ENCODE measurements around the gene TNIP1.
A peak's percentile ranks its signal among the peaks of the same experiment; 100 is the strongest.

Gene TNIP1

GRCh38 chr5:151080613-151081430 is at the start of gene TNIP1:
TSS of gene TNIP1 (minus strand) at chr5:151081034. CDS start at chr5:151065095, 15,939 bp downstream.
- no peak for DNase-seq (ENCODE audit: low read depth)

GRCh38 chr5:151130235-151130921 is 49.5 kb upstream of the TNIP1 start:
- no peak for DNase-seq (ENCODE audit: low read depth)

GRCh38 chr5:151128817-151129216 is 48.0 kb upstream of the TNIP1 start:
- DNase-seq (ENCODE audit: low read depth), result no peak

- DNase-seq (ENCODE audit: low read depth), result no peak
These were observed 47.1 kb upstream of the TNIP1 start for GRCh38 chr5:151127926-151128325.

- DNase-seq (ENCODE audit: low read depth), result peak; percentile 12
These were observed 45.4 kb upstream of the TNIP1 start for GRCh38 chr5:151126199-151126645.

- DNase-seq (ENCODE audit: low read depth), result no peak
These were observed 44.6 kb upstream of the TNIP1 start for GRCh38 chr5:151125421-151125820.

- no peak for DNase-seq (ENCODE audit: low read depth)
These were observed 43.3 kb upstream of the TNIP1 start for GRCh38 chr5:151123897-151124751.

GRCh38 chr5:151122828-151123227 is 42.0 kb upstream of the TNIP1 start:
- DNase-seq (ENCODE audit: low read depth), result no peak

- DNase-seq (ENCODE audit: low read depth), result no peak
These were observed 40.8 kb upstream of the TNIP1 start for GRCh38 chr5:151121665-151122064.

- DNase-seq (ENCODE audit: low read depth), result no peak
These were observed 40.3 kb upstream of the TNIP1 start for GRCh38 chr5:151121095-151121494.

GRCh38 chr5:151118913-151119575 is 38.2 kb upstream of the TNIP1 start:
- DNase-seq (ENCODE audit: low read depth), result no peak

- DNase-seq (ENCODE audit: low read depth), result no peak
These were observed 34.6 kb upstream of the TNIP1 start for GRCh38 chr5:151115272-151115905.

GRCh38 chr5:151113651-151114050 is 32.8 kb upstream of the TNIP1 start:
- no peak for DNase-seq (ENCODE audit: low read depth)

GRCh38 chr5:151110992-151111391 is 30.2 kb upstream of the TNIP1 start:
- no peak for DNase-seq (ENCODE audit: low read depth)

- DNase-seq (ENCODE audit: low read depth), result no peak
These were observed 29.4 kb upstream of the TNIP1 start for GRCh38 chr5:151110122-151110681.

- DNase-seq (ENCODE audit: low read depth), result no peak
These were observed 27.7 kb upstream of the TNIP1 start for GRCh38 chr5:151108566-151108965.

GRCh38 chr5:151107738-151108520 is 27.1 kb upstream of the TNIP1 start:
- DNase-seq (ENCODE audit: low read depth), result no peak

- DNase-seq (ENCODE audit: low read depth), result no peak
These were observed 26.2 kb upstream of the TNIP1 start for GRCh38 chr5:151107084-151107483.

GRCh38 chr5:151106509-151106908 is 25.7 kb upstream of the TNIP1 start:
- no peak for DNase-seq (ENCODE audit: low read depth)

GRCh38 chr5:151106043-151106442 is 25.2 kb upstream of the TNIP1 start:
- DNase-seq (ENCODE audit: low read depth), result no peak

Measured in HS-27A (cell line).